Activated naive CD8-positive, alpha-beta T cell (primary cell): Measurements from ENCODE around the gene CFAP251.
A peak's percentile ranks its signal among the peaks of the same experiment; 100 is the strongest.
"Not testable (repeated sequence)": the region's sequence is repeated elsewhere in the genome, so short reads cannot be mapped to it uniquely, and the experiment has no call there.

Experiments
- H3K27ac Mint-ChIP-seq: one replicate; pipeline ENCODE4 v1.8.0; 2021; ENCODE audit warnings: mixed read lengths
- H3K27me3 Mint-ChIP-seq: one replicate; pipeline ENCODE4 v1.8.0; 2021; ENCODE audit warnings: mixed read lengths
- H3K36me3 Mint-ChIP-seq: one replicate; pipeline ENCODE4 v1.8.0; 2021; ENCODE audit warnings: mixed read lengths
- H3K4me1 Mint-ChIP-seq: one replicate; pipeline ENCODE4 v1.8.0; 2021; ENCODE audit warnings: low read depth, mixed read lengths
- H3K4me3 Mint-ChIP-seq: one replicate; pipeline ENCODE4 v1.8.0; 2021; ENCODE audit warnings: mild to moderate bottlenecking, mixed read lengths
- H3K9me3 Mint-ChIP-seq: one replicate; pipeline ENCODE4 v1.8.0; 2021; ENCODE audit warnings: low read depth, mixed read lengths

Gene CFAP251

GRCh38 chr12:121917950-121918678 lies at the start of gene CFAP251:
Gene CFAP251 (plus strand): TSS chr12:121918592. CDS start chr12:121921306, 2,714 bp downstream.
- no peaks in the 10 kb centered on the region for H3K9me3 Mint-ChIP-seq
- H3K4me3 Mint-ChIP-seq = peak within 1 kb of the TSS; percentile 87
- no peaks in the 10 kb centered on the region for H3K36me3 Mint-ChIP-seq

GRCh38 chr12:121869229-121869628 lies 49.2 kb upstream of the CFAP251 start:
- not testable (repeated sequence) for H3K36me3 Mint-ChIP-seq, H3K27me3 Mint-ChIP-seq, H3K27ac Mint-ChIP-seq, H3K4me3 Mint-ChIP-seq, H3K4me1 Mint-ChIP-seq, H3K9me3 Mint-ChIP-seq

More at GRCh38 chr12:121917950-121918678, at the start of gene CFAP251:
- peak within 1 kb of the TSS; percentile 92 for H3K27ac Mint-ChIP-seq
- no peaks in the 10 kb centered on the region for H3K27me3 Mint-ChIP-seq
- peaks cover 12% of the 10 kb centered on the region for H3K4me1 Mint-ChIP-seq

- no peak overlapping the region for H3K27ac Mint-ChIP-seq
- no peaks in the 10 kb centered on the region for H3K4me1 Mint-ChIP-seq
- no peaks in the 10 kb centered on the region for H3K27me3 Mint-ChIP-seq
- H3K9me3 Mint-ChIP-seq = no peaks in the 10 kb centered on the region
- H3K36me3 Mint-ChIP-seq = no peaks in the 10 kb centered on the region
- no peak overlapping the region for H3K4me3 Mint-ChIP-seq
Measured at GRCh38 chr12:121871467-121871866, 46.9 kb upstream of the CFAP251 start.

- H3K27ac Mint-ChIP-seq = no peak overlapping the region
- H3K4me3 Mint-ChIP-seq = no peak overlapping the region
- no peaks in the 10 kb centered on the region for H3K4me1 Mint-ChIP-seq
- no peaks in the 10 kb centered on the region for H3K27me3 Mint-ChIP-seq
- no peaks in the 10 kb centered on the region for H3K36me3 Mint-ChIP-seq
- H3K9me3 Mint-ChIP-seq = no peaks in the 10 kb centered on the region
Measured at GRCh38 chr12:121872546-121873215, 45.7 kb upstream of the CFAP251 start.

GRCh38 chr12:121873216-121873569 lies 45.2 kb upstream of the CFAP251 start:
- Mint-ChIP-seq H3K27ac (no peak overlapping the region), H3K36me3 (no peaks in the 10 kb centered on the region), H3K4me1 (no peaks in the 10 kb centered on the region), H3K27me3 (no peaks in the 10 kb centered on the region), H3K4me3 (no peak overlapping the region), H3K9me3 (no peaks in the 10 kb centered on the region)

GRCh38 chr12:121874071-121874470 lies 44.3 kb upstream of the CFAP251 start:
- Mint-ChIP-seq H3K4me1 (no peaks in the 10 kb centered on the region), H3K27ac (no peak overlapping the region), H3K27me3 (no peaks in the 10 kb centered on the region), H3K4me3 (no peak overlapping the region), H3K9me3 (no peaks in the 10 kb centered on the region), H3K36me3 (no peaks in the 10 kb centered on the region)

GRCh38 chr12:121875582-121875981 lies 42.8 kb upstream of the CFAP251 start:
- Mint-ChIP-seq H3K27me3 (no peaks in the 10 kb centered on the region), H3K9me3 (no peaks in the 10 kb centered on the region), H3K27ac (no peak overlapping the region), H3K36me3 (no peaks in the 10 kb centered on the region), H3K4me3 (no peak overlapping the region), H3K4me1 (no peaks in the 10 kb centered on the region)

- H3K27me3 Mint-ChIP-seq, H3K9me3 Mint-ChIP-seq, H3K4me1 Mint-ChIP-seq, H3K36me3 Mint-ChIP-seq, H3K27ac Mint-ChIP-seq, H3K4me3 Mint-ChIP-seq: not testable (repeated sequence)
Measured at GRCh38 chr12:121876080-121876447, 42.3 kb upstream of the CFAP251 start.

- peaks cover 5% of the 10 kb centered on the region for H3K4me1 Mint-ChIP-seq
- no peaks in the 10 kb centered on the region for H3K36me3 Mint-ChIP-seq
- H3K4me3 Mint-ChIP-seq = no peak overlapping the region
- no peaks in the 10 kb centered on the region for H3K9me3 Mint-ChIP-seq
- no peak overlapping the region for H3K27ac Mint-ChIP-seq
- H3K27me3 Mint-ChIP-seq = no peaks in the 10 kb centered on the region
Measured at GRCh38 chr12:121883315-121883660, 35.1 kb upstream of the CFAP251 start.

GRCh38 chr12:121885129-121885528 lies 33.3 kb upstream of the CFAP251 start:
- peaks cover 21% of the 10 kb centered on the region for H3K4me1 Mint-ChIP-seq
- H3K27ac Mint-ChIP-seq, H3K36me3 Mint-ChIP-seq, H3K9me3 Mint-ChIP-seq, H3K4me3 Mint-ChIP-seq, H3K27me3 Mint-ChIP-seq: not testable (repeated sequence)

- Mint-ChIP-seq H3K4me3 (peak overlapping the region; percentile 99), H3K4me1 (peaks cover 35% of the 10 kb centered on the region), H3K27me3 (no peaks in the 10 kb centered on the region), H3K27ac (peak overlapping the region; percentile 97), H3K36me3 (no peaks in the 10 kb centered on the region), H3K9me3 (no peaks in the 10 kb centered on the region)
Measured at GRCh38 chr12:121888083-121888477, 30.3 kb upstream of the CFAP251 start.

GRCh38 chr12:121888478-121889273 lies 29.7 kb upstream of the CFAP251 start, which contains the start of gene PSMD9:
Gene PSMD9 (plus strand): TSS chr12:121888790. CDS start chr12:121888857, 67 bp downstream.
- Mint-ChIP-seq H3K4me1 (peaks cover 41% of the 10 kb centered on the region), H3K4me3 (peak within 1 kb of the TSS; percentile 99)

GRCh38 chr12:121889274-121889624 lies 29.1 kb upstream of the CFAP251 start:
- Mint-ChIP-seq H3K27me3 (no peaks in the 10 kb centered on the region), H3K9me3 (no peaks in the 10 kb centered on the region), H3K4me1 (peaks cover 46% of the 10 kb centered on the region)

More at GRCh38 chr12:121888478-121889273, 29.7 kb upstream of the CFAP251 start, which contains the start of gene PSMD9:
- Mint-ChIP-seq H3K27ac (peak within 1 kb of the TSS; percentile 97), H3K9me3 (no peaks in the 10 kb centered on the region), H3K27me3 (no peaks in the 10 kb centered on the region), H3K36me3 (peaks cover under 1% of the 10 kb centered on the region)

GRCh38 chr12:121889661-121890060 lies 28.7 kb upstream of the CFAP251 start:
- not testable (repeated sequence) for H3K9me3 Mint-ChIP-seq, H3K27me3 Mint-ChIP-seq, H3K36me3 Mint-ChIP-seq
- H3K4me3 Mint-ChIP-seq = peak overlapping the region; percentile 99
- peak overlapping the region; percentile 97 for H3K27ac Mint-ChIP-seq
- H3K4me1 Mint-ChIP-seq = peaks cover 49% of the 10 kb centered on the region

More at GRCh38 chr12:121889274-121889624, 29.1 kb upstream of the CFAP251 start:
- Mint-ChIP-seq H3K4me3 (peak overlapping the region; percentile 99), H3K27ac (peak overlapping the region; percentile 97), H3K36me3 (peaks cover 2% of the 10 kb centered on the region)
